Left lung (tissue), 10 donors: ENCODE measurements around the gene PRICKLE1. TPM values are rescaled to one million over a fixed set of nuclear protein-coding genes. Genes with fewer than 3 reads are reported as not detected.

Experiments used
- ATAC-seq: fragments of 200-7000 bp; cut with Tn5 transposase; one replicate; pipeline ENCODE4 v1.9.1; 2020; ENCODE audit warnings: moderate library complexity
- DNase-seq, 4 donors: peaks; one replicate each; pipeline ENCODE4 v3.0.0-alpha.2; 2013 to 2020
- H3K27ac ChIP-seq, 2 donors: fragments of 200-600 bp; sonication (generic) in 1 of 2; one replicate each; pipeline versions ENCODE4 v1.5.0 to v1.8.0; 2020 to 2021
- H3K27me3 ChIP-seq, 2 donors: fragments of 200-600 bp; sonication (generic) in 1 of 2; one replicate each; pipeline versions ENCODE4 v1.5.0 to v1.8.0; 2020 to 2021
- H3K36me3 ChIP-seq, 2 donors: fragments of 200-600 bp; sonication (generic) in 1 of 2; one replicate each; pipeline versions ENCODE4 v1.5.0 to v1.8.0; 2020 to 2021
- H3K4me1 ChIP-seq, 2 donors: fragments of 200-600 bp; one replicate each; pipeline ENCODE4 v1.8.0; 2021
- H3K4me3 ChIP-seq, 2 donors: fragments of 200-600 bp; sonication (generic) in 1 of 2; one replicate each; pipeline versions ENCODE4 v1.5.0 to v1.8.0; 2020 to 2021; ENCODE audit warnings: mild to moderate bottlenecking in 1 of 2
- H3K9me3 ChIP-seq, 2 donors: fragments of 200-600 bp; sonication (generic) in 1 of 2; one replicate each; pipeline versions ENCODE4 v1.5.0 to v1.8.0; 2020 to 2021
- CTCF ChIP-seq, 2 donors: fragments of 200-600 bp; sonication (generic) in 1 of 2; IDR thresholded peaks; one replicate each; pipeline versions ENCODE4 v1.5.0 to v1.8.0; 2021; ENCODE audit warnings: antibody characterized with exemption in 2 of 2
- intact Hi-C, 2 donors: fragments of 100-400 bp; cut with DNase I; formaldehyde crosslinking; loops; one replicate each; pipeline versions ENCODE4 v1.11.2 to v1.14.2; 2022
- polyA plus RNA-seq, 6 donors: library from polyadenylated mRNA; unstranded; fragments of 120-200 nt; gene quantifications; one replicate each; pipeline ENCODE4 v1.2.1, GENCODE V29; 2013; ENCODE audit not compliant: insufficient read length in 6 of 6
- total RNA-seq, 2 donors: library from RNA; stranded (reverse); fragmentation: NEBNext Ultra II Directional; extraction: Animal tissue kit (Norgen Biotek cat#: 25700); gene quantifications; one replicate each; pipeline ENCODE4 v1.2.1, GENCODE V29; 2021
- donor health status: DM: no; HTN: yes; CAD: no.
- donor health status: DM: no; HTN: no; CAD: no.

Gene PRICKLE1
- total and polyA plus RNA-seq, 8 donors: 17.4 to 62.8 (median 49.1) TPM

- Histone ChIP-seq H3K4me1 (no peaks in the 10 kb centered on the region), H3K4me3 (no peak overlapping the region), H3K27ac (no peak overlapping the region), H3K27me3 (no peaks in the 10 kb centered on the region), H3K36me3 (no peaks in the 10 kb centered on the region), H3K9me3 (no peaks in the 10 kb centered on the region)
- ATAC-seq: no peak
- TF ChIP-seq CTCF (IDR thresholded peaks at IDR 0.05): no peak
- intact Hi-C loops: no loop called here
- DNase-seq: no peak
Measured at GRCh38 chr12:42534184-42534838, 55.2 kb downstream of the PRICKLE1 start.

GRCh38 chr12:42530284-42530683 lies 59.3 kb downstream of the PRICKLE1 start:
- no peaks in the 10 kb centered on the region for H3K4me1 ChIP-seq
- no peaks in the 10 kb centered on the region for H3K27me3 ChIP-seq
- no peak for TF ChIP-seq CTCF (IDR thresholded peaks at IDR 0.05)
- intact Hi-C loops: no loop called here
- no peak overlapping the region for H3K27ac ChIP-seq
- no peak for ATAC-seq
- DNase-seq: no peak
- no peak overlapping the region for H3K4me3 ChIP-seq
- no peaks in the 10 kb centered on the region for H3K36me3 ChIP-seq
- no peaks in the 10 kb centered on the region for H3K9me3 ChIP-seq

GRCh38 chr12:42525444-42525843 lies 64.1 kb downstream of the PRICKLE1 start:
- no peak for TF ChIP-seq CTCF (IDR thresholded peaks at IDR 0.05)
- H3K4me1 ChIP-seq: no peaks in the 10 kb centered on the region
- intact Hi-C loops: no loop called here

GRCh38 chr12:42524716-42525115 lies 64.8 kb downstream of the PRICKLE1 start:
- no peak for TF ChIP-seq CTCF (IDR thresholded peaks at IDR 0.05)
- Histone ChIP-seq H3K4me3 (no peak overlapping the region), H3K27me3 (no peaks in the 10 kb centered on the region), H3K4me1 (no peaks in the 10 kb centered on the region), H3K9me3 (no peaks in the 10 kb centered on the region), H3K36me3 (no peaks in the 10 kb centered on the region), H3K27ac (no peak overlapping the region)
- no peak for ATAC-seq
- DNase-seq: no peak
- intact Hi-C loops: no loop called here

More at GRCh38 chr12:42525444-42525843, 64.1 kb downstream of the PRICKLE1 start:
- no peak for DNase-seq
- no peak overlapping the region for H3K4me3 ChIP-seq
- no peak overlapping the region for H3K27ac ChIP-seq
- no peak for ATAC-seq
- H3K27me3 ChIP-seq: no peaks in the 10 kb centered on the region
- H3K36me3 ChIP-seq: no peaks in the 10 kb centered on the region
- no peaks in the 10 kb centered on the region for H3K9me3 ChIP-seq

- no peak for TF ChIP-seq CTCF (IDR thresholded peaks at IDR 0.05)
- no peak overlapping the region for H3K4me3 ChIP-seq
- no peaks in the 10 kb centered on the region for H3K9me3 ChIP-seq
- DNase-seq (no peak), ATAC-seq (no peak)
- H3K36me3 ChIP-seq: no peaks in the 10 kb centered on the region
- no peaks in the 10 kb centered on the region for H3K4me1 ChIP-seq
- no peak overlapping the region for H3K27ac ChIP-seq
- H3K27me3 ChIP-seq: no peaks in the 10 kb centered on the region
- intact Hi-C loops: no loop called here
Measured at GRCh38 chr12:42516573-42516972, 73.0 kb downstream of the PRICKLE1 start.
